HepG2 (cell line): ENCODE data around the gene FAM174C. TPM values are rescaled to one million over a fixed set of nuclear protein-coding genes. Genes with fewer than 3 reads are reported as not detected.

ENCODE experiments used
- HES4 ChIP-seq: sonication (generic); formaldehyde crosslinking; IDR thresholded peaks from 2 replicates; pipeline ENCODE4 v1.9.0; 2021; ENCODE audit warnings: mild to moderate bottlenecking, missing genetic modification reagents, borderline replicate concordance
- PCBP1 ChIP-seq: fragments of 200-400 bp; formaldehyde crosslinking; IDR thresholded peaks from 2 replicates; pipeline ENCODE4 v1.6.1; 2017; ENCODE audit warnings: mild to moderate bottlenecking, low read depth, low read length, borderline replicate concordance
- SPEN ChIP-seq: sonication (generic); formaldehyde crosslinking; IDR thresholded peaks from 2 replicates; pipeline ENCODE4 v1.5.1; 2020; ENCODE audit warnings: low read depth, mild to moderate bottlenecking, missing genetic modification reagents
- TAF1 ChIP-seq: sonication (generic); formaldehyde crosslinking; IDR thresholded peaks from 2 replicates; pipeline ENCODE4 v1.4.0; 2020; ENCODE audit warnings: missing genetic modification reagents
- TP53 ChIP-seq: sonication (generic); formaldehyde crosslinking; conservative IDR thresholded peaks from 2 replicates; pipeline ENCODE4 v1.4.0; 2020; ENCODE audit warnings: missing genetic modification reagents
- ZBTB7B ChIP-seq: sonication (generic); formaldehyde crosslinking; IDR thresholded peaks from 2 replicates; pipeline ENCODE4 v1.4.0; 2020; ENCODE audit warnings: missing genetic modification reagents
- polyA plus RNA-seq, 8 experiments: library from polyadenylated mRNA; depleted of rRNA in 3 of 8; stranded (reverse) in 7 of 8; unstranded in 1 of 8; fragments of >200 nt; fragmentation: Illumina TruSeq in 4 of 8; extraction: Trizol in 4 of 8; gene quantifications; 2 replicates each; pipeline versions ENCODE4 v1.2.1 to v1.2.3, GENCODE V29; 2011 to 2016; ENCODE audit warnings: low read depth in 4 of 8, missing spikeins in 1 of 8, mixed read lengths in 1 of 8; ENCODE audit not compliant: insufficient read depth in 1 of 8
- total RNA-seq, 5 experiments: library from RNA; depleted of rRNA; stranded (reverse); fragments of >200 nt; fragmentation: Illumina TruSeq; extraction: Trizol; gene quantifications; 2 replicates each; pipeline ENCODE4 v1.2.3, GENCODE V29; 2016; ENCODE audit warnings: low read depth in 1 of 5
- TF ChIP-seq, protein P1 (sequence below): fragments of 450-650 bp; IDR thresholded peaks from 2 replicates; pipeline ENCODE4 v1.6.1; 2017; ENCODE audit warnings: mild to moderate bottlenecking
- TF ChIP-seq, protein P2 (sequence below): IDR thresholded peaks from 2 replicates; pipeline ENCODE4 v1.6.1; 2016; ENCODE audit warnings: missing compliant biosample characterization, missing genetic modification reagents, borderline replicate concordance
- TF ChIP-seq, protein P3 (sequence below): sonication (generic); formaldehyde crosslinking; IDR thresholded peaks from 2 replicates; pipeline ENCODE4 v1.4.0; 2020; ENCODE audit warnings: mild to moderate bottlenecking, low read depth, missing genetic modification reagents
- TF ChIP-seq, protein P4 (sequence below): sonication (generic); formaldehyde crosslinking; IDR thresholded peaks from 2 replicates; pipeline ENCODE4 v1.4.0; 2020; ENCODE audit warnings: low read depth, missing genetic modification reagents
- TF ChIP-seq, protein P5 (sequence below): sonication (generic); formaldehyde crosslinking; IDR thresholded peaks from 2 replicates; pipeline ENCODE4 v1.5.1; 2020; ENCODE audit warnings: missing genetic modification reagents, mild to moderate bottlenecking, borderline replicate concordance
- TF ChIP-seq, protein P6 (sequence below): sonication (generic); formaldehyde crosslinking; IDR thresholded peaks from 2 replicates; pipeline ENCODE4 v1.8.1; 2023; ENCODE audit warnings: missing genetic modification reagents, inconsistent platforms, borderline replicate concordance
- TF ChIP-seq, protein P7 (sequence below), 2 experiments: sonication (generic) in 1 of 2; formaldehyde crosslinking in 1 of 2; IDR thresholded peaks; 2 replicates each; pipeline versions ENCODE4 v1.4.0 to v1.6.1; 2018 to 2020; ENCODE audit warnings: missing genetic modification reagents in 2 of 2, borderline replicate concordance in 1 of 2, low read depth in 1 of 2, mild to moderate bottlenecking in 1 of 2, missing biosample characterization in 1 of 2

Gene FAM174C
- total and polyA plus RNA-seq, 2 of the 13 experiments (the other 11 are each of a cell fraction or from before 2014, with no cell fraction given): 19.5 to 31.3 TPM

DNA sequence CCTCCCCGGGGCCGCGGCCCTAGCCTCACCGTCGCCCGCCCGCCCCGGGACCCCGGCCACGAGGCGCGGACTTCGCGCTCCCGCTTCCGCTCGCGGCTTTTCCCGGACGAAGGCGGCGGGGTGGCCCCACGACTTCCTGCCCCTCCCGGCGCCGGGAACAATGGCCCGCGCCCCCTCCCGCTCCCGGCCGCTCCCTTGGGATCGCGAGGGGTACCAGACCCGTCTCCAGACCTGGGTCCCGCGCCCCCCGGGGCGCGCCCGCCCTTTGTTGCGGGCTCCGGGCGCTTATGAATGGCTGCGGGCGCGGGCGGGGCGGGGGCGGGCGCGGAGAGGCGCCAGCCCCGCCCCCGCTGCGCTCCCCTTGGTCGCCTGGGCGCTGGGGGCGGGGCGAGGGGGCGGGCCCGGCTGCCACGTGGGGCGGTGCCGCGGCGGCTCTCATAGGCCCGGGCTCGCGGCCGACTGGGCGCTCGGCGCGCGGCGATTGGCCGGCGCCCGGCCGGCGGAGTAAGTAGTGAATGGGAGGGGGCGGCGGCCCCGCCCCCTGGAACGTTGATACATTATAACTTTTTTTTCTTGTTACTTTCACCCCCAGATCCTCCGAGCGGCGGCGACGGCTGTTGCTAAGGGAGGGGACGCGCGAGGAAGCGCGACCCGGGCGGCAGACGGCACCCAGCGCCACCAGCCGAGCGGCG is 25.9 kb upstream of the FAM174C start (continued):
- TF ChIP-seq, protein P1, sequence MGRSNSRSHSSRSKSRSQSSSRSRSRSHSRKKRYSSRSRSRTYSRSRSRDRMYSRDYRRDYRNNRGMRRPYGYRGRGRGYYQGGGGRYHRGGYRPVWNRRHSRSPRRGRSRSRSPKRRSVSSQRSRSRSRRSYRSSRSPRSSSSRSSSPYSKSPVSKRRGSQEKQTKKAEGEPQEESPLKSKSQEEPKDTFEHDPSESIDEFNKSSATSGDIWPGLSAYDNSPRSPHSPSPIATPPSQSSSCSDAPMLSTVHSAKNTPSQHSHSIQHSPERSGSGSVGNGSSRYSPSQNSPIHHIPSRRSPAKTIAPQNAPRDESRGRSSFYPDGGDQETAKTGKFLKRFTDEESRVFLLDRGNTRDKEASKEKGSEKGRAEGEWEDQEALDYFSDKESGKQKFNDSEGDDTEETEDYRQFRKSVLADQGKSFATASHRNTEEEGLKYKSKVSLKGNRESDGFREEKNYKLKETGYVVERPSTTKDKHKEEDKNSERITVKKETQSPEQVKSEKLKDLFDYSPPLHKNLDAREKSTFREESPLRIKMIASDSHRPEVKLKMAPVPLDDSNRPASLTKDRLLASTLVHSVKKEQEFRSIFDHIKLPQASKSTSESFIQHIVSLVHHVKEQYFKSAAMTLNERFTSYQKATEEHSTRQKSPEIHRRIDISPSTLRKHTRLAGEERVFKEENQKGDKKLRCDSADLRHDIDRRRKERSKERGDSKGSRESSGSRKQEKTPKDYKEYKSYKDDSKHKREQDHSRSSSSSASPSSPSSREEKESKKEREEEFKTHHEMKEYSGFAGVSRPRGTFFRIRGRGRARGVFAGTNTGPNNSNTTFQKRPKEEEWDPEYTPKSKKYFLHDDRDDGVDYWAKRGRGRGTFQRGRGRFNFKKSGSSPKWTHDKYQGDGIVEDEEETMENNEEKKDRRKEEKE: no peak
- TF ChIP-seq, protein P2, sequence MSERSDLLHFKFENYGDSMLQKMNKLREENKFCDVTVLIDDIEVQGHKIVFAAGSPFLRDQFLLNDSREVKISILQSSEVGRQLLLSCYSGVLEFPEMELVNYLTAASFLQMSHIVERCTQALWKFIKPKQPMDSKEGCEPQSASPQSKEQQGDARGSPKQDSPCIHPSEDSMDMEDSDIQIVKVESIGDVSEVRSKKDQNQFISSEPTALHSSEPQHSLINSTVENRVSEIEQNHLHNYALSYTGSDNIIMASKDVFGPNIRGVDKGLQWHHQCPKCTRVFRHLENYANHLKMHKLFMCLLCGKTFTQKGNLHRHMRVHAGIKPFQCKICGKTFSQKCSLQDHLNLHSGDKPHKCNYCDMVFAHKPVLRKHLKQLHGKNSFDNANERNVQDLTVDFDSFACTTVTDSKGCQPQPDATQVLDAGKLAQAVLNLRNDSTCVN (CRISPR knock-in tag): no peak; the same call in 1 of the 2 replicates
- TF ChIP-seq ZBTB7B (CRISPR knock-in tag) (peak; percentile 45), PCBP1 (no peak), TP53 (CRISPR knock-in tag) (no peak), SPEN (CRISPR knock-in tag) (no peak), TAF1 (CRISPR knock-in tag) (peak; percentile 82), HES4 (CRISPR knock-in tag) (peak; percentile 47; the same call in 1 of the 2 replicates)
- TF ChIP-seq, protein P3, sequence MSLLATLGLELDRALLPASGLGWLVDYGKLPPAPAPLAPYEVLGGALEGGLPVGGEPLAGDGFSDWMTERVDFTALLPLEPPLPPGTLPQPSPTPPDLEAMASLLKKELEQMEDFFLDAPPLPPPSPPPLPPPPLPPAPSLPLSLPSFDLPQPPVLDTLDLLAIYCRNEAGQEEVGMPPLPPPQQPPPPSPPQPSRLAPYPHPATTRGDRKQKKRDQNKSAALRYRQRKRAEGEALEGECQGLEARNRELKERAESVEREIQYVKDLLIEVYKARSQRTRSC: no peak
- TF ChIP-seq, protein P4, sequence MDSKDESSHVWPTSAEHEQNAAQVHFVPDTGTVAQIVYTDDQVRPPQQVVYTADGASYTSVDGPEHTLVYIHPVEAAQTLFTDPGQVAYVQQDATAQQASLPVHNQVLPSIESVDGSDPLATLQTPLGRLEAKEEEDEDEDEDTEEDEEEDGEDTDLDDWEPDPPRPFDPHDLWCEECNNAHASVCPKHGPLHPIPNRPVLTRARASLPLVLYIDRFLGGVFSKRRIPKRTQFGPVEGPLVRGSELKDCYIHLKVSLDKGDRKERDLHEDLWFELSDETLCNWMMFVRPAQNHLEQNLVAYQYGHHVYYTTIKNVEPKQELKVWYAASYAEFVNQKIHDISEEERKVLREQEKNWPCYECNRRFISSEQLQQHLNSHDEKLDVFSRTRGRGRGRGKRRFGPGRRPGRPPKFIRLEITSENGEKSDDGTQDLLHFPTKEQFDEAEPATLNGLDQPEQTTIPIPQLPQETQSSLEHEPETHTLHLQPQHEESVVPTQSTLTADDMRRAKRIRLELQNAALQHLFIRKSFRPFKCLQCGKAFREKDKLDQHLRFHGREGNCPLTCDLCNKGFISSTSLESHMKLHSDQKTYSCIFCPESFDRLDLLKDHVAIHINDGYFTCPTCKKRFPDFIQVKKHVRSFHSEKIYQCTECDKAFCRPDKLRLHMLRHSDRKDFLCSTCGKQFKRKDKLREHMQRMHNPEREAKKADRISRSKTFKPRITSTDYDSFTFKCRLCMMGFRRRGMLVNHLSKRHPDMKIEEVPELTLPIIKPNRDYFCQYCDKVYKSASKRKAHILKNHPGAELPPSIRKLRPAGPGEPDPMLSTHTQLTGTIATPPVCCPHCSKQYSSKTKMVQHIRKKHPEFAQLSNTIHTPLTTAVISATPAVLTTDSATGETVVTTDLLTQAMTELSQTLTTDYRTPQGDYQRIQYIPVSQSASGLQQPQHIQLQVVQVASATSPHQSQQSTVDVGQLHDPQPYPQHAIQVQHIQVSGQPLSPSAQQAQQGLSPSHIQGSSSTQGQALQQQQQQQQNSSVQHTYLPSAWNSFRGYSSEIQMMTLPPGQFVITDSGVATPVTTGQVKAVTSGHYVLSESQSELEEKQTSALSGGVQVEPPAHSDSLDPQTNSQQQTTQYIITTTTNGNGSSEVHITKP (CRISPR knock-in tag): no peak
- TF ChIP-seq, protein P5, sequence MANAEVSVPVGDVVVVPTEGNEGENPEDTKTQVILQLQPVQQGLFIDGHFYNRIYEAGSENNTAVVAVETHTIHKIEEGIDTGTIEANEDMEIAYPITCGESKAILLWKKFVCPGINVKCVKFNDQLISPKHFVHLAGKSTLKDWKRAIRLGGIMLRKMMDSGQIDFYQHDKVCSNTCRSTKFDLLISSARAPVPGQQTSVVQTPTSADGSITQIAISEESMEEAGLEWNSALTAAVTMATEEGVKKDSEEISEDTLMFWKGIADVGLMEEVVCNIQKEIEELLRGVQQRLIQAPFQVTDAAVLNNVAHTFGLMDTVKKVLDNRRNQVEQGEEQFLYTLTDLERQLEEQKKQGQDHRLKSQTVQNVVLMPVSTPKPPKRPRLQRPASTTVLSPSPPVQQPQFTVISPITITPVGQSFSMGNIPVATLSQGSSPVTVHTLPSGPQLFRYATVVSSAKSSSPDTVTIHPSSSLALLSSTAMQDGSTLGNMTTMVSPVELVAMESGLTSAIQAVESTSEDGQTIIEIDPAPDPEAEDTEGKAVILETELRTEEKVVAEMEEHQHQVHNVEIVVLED (CRISPR knock-in tag): peak; percentile 34; the same call in 1 of the 2 replicates
- TF ChIP-seq, protein P6, sequence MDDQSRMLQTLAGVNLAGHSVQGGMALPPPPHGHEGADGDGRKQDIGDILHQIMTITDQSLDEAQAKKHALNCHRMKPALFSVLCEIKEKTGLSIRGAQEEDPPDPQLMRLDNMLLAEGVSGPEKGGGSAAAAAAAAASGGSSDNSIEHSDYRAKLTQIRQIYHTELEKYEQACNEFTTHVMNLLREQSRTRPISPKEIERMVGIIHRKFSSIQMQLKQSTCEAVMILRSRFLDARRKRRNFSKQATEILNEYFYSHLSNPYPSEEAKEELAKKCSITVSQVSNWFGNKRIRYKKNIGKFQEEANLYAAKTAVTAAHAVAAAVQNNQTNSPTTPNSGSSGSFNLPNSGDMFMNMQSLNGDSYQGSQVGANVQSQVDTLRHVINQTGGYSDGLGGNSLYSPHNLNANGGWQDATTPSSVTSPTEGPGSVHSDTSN (CRISPR knock-in tag): no peak
- TF ChIP-seq, protein P7, sequence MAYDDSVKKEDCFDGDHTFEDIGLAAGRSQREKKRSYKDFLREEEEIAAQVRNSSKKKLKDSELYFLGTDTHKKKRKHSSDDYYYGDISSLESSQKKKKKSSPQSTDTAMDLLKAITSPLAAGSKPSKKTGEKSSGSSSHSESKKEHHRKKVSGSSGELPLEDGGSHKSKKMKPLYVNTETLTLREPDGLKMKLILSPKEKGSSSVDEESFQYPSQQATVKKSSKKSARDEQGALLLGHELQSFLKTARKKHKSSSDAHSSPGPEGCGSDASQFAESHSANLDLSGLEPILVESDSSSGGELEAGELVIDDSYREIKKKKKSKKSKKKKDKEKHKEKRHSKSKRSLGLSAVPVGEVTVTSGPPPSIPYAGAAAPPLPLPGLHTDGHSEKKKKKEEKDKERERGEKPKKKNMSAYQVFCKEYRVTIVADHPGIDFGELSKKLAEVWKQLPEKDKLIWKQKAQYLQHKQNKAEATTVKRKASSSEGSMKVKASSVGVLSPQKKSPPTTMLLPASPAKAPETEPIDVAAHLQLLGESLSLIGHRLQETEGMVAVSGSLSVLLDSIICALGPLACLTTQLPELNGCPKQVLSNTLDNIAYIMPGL (CRISPR knock-in tag; IDR thresholded peaks at IDR 0.05; ENCODE audit: borderline replicate concordance in 1 of 2, low read depth in 1 of 2): peak in 1 of 2 experiments; percentile 21; a peak in 1 of 4 replicates
